GM13977 (cell line): ENCODE data around the gene SMNDC1.

Experiments
- DNase-seq: peaks from one replicate; pipeline ENCODE4 v3.0.0; 2012; ENCODE audit warnings: low spot score
- CTCF ChIP-seq: IDR thresholded peaks from 2 replicates; pipeline ENCODE4 v1.5.1; 2012; ENCODE audit warnings: mild to moderate bottlenecking, control low read depth; ENCODE audit not compliant: insufficient read depth; ENCODE audit errors: extremely low read depth, missing control alignments
- in situ Hi-C: fragments of 300-500 bp; cut with MboI; formaldehyde crosslinking; loops from one replicate; pipeline ENCODE4 v1.12.0; 2022; ENCODE audit warnings: low sequenced_read_pairs, low pct_unique_long_range_greater_than_20kb, mixed read lengths, inconsistent platforms; ENCODE audit not compliant: unreplicated experiment

The SMNDC1 gene

GRCh38 chr10:110296966-110297365, 7.8 kb downstream of the SMNDC1 start:
- DNase-seq, result no peak
- in situ Hi-C loops, result no loop called here
- TF ChIP-seq CTCF, result no peak

- in situ Hi-C loops, result no loop called here
- no peak for DNase-seq
- no peak for TF ChIP-seq CTCF
These were observed 17.9 kb downstream of the SMNDC1 start for GRCh38 chr10:110286841-110287240.

- in situ Hi-C loops, result no loop called here
- no peak for TF ChIP-seq CTCF
- DNase-seq, result no peak
These were observed 19.2 kb downstream of the SMNDC1 start for GRCh38 chr10:110285501-110285900.

GRCh38 chr10:110284262-110284661, 20.5 kb downstream of the SMNDC1 start:
- DNase-seq, result no peak
- in situ Hi-C loops, result no loop called here
- no peak for TF ChIP-seq CTCF

GRCh38 chr10:110279407-110279986, 25.2 kb downstream of the SMNDC1 start:
- peak; percentile 37 for DNase-seq
- in situ Hi-C loops, result loop anchor here (5.0 kb wide), 1 partner anchor 142 kb away; no protein-coding TSS in a partner anchor
- TF ChIP-seq CTCF, result peak; percentile 61

- no peak for TF ChIP-seq CTCF
- DNase-seq, result no peak
- in situ Hi-C loops, result loop anchor here (5.0 kb wide), 1 partner anchor 141 kb away; no protein-coding TSS in a partner anchor
These were observed 25.9 kb downstream of the SMNDC1 start for GRCh38 chr10:110278562-110279406.
